ENCODE results near the gene JAK3.
A peak's percentile ranks its signal among the peaks of the same experiment; 100 is the strongest.

Gene JAK3

DNA sequence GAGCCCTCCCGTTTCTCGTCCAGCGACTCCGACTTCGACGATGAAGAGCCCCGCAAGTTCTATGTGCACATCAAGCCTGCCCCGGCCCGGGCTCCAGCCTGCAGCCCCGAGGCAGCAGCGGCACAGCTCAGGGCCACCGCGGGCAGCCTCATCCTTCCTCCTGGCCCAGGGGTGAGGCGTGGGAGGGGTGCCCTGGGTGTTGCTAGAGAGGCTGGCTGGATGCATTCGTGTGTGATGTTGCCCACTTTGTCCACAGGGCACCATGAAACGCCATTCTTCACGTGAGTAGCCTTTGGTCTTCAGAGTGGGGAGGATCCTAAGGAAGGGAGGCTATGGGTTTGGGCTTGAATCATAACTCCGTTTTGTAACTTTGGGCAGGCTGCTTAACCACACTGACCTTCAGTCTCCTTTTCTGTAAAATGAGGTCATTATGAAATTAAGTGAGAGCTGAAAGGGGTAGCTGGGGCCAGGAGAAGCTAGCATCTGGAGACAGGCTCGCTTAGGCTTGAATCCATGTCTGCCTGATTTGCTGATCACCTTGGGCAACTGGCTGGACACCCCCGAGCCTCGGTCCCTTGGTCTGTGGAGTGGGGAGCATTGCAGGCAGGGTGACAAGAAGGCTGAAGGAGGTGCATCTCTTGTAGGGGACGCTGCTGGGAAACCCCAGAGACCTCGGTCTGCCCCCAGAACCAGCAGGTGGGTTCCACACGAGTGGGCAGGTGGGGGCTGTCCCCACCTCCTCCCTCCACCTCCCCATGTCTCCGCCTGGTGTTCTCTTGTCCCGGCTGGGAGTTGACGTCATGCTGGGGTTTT, 71.6 kb downstream of the JAK3 start:
- DNase-seq: no peak

DNA sequence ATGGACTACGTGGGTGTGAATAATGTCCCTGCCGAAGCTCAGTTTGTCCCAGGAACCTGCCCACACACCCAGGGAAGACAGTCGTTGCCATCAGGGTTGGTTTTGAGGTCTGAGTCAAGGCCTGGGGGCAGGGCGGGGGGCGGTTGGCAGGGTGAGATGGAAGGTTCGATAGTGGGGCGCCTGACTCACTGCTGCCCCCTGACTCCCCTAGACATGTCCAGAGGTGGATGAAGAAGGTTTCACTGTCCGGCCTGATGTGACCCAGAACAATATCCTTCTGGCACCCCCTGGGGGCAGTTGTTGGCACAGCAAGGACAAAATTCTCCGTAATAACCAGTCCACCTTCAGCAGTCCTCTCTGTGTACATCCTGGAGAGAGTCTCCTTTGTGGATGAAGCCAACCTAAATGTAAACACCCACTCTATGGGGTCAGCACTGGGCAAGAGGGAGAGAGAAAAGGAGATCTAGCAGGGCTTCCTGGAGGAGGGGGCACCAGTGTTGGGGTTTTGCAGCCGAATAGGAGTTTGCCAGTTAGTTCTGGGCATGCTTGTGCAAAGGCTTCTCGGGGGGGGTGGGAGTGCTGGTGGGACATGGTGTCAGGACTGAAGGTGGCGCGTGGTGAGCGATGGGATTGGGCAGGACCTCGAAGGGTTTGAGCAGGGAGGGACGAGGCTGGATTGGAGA, 72.4 kb downstream of the JAK3 start:
- peak; percentile 21 for DNase-seq

All from T-helper 9 cell (primary cell).